Natural killer cell (primary cell): ENCODE results near the gene VWF. TPM values are rescaled to one million over a fixed set of nuclear protein-coding genes. Genes with fewer than 3 reads are reported as not detected.
"Not testable (repeated sequence)": the region's sequence is repeated elsewhere in the genome, so short reads cannot be mapped to it uniquely, and the experiment has no call there.

Experiments used
- ATAC-seq, 3 donors: fragments of 150-1000 bp in 2 of 3; fragments of 200-7000 bp in 1 of 3; cut with Tn5 transposase; 1 replicate in 1 of 3; 2 replicates in 2 of 3; pipeline ENCODE4 v1.10.0; 2021; ENCODE audit warnings: mild to moderate bottlenecking in 2 of 3, moderate library complexity in 2 of 3
- DNase-seq, 2 donors: peaks; one replicate each; pipeline versions ENCODE4 v3.0.0 to v3.0.0-alpha.2; 2013 to 2021; ENCODE audit warnings: mixed read lengths in 1 of 2
- H3K27ac ChIP-seq: one replicate; pipeline ENCODE4 v1.5.1; 2013; ENCODE audit warnings: mild to moderate bottlenecking, low read length
- H3K27me3 ChIP-seq: one replicate; pipeline ENCODE4 v1.6.1; 2013; ENCODE audit warnings: low read length; ENCODE audit not compliant: control insufficient read depth, insufficient read depth
- H3K36me3 ChIP-seq: one replicate; pipeline ENCODE4 v1.6.1; 2013; ENCODE audit warnings: low read length; ENCODE audit not compliant: control insufficient read depth, insufficient read depth
- H3K4me1 ChIP-seq: one replicate; pipeline ENCODE4 v1.6.1; 2013; ENCODE audit warnings: low read length; ENCODE audit not compliant: control insufficient read depth, insufficient read depth
- H3K4me3 ChIP-seq: one replicate; pipeline ENCODE4 v1.5.1; 2013; ENCODE audit warnings: low read length
- H3K9me3 ChIP-seq: one replicate; pipeline ENCODE4 v1.6.1; 2013; ENCODE audit warnings: low read length; ENCODE audit not compliant: control insufficient read depth, insufficient read depth
- H3K27ac Mint-ChIP-seq, 2 donors: one replicate each; pipeline ENCODE4 v1.8.0; 2022; ENCODE audit warnings: mild to moderate bottlenecking in 2 of 2, mixed read lengths in 2 of 2, moderate library complexity in 1 of 2
- H3K27me3 Mint-ChIP-seq, 2 donors: one replicate each; pipeline ENCODE4 v1.8.0; 2022; ENCODE audit warnings: low read depth in 2 of 2, mixed read lengths in 2 of 2
- H3K36me3 Mint-ChIP-seq: one replicate; pipeline ENCODE4 v1.8.0; 2022; ENCODE audit warnings: mixed read lengths
- H3K4me1 Mint-ChIP-seq, 2 donors: one replicate each; pipeline ENCODE4 v1.8.0; 2022; ENCODE audit warnings: mixed read lengths in 2 of 2
- H3K4me3 Mint-ChIP-seq: one replicate; pipeline ENCODE4 v1.8.0; 2022; ENCODE audit warnings: mild to moderate bottlenecking, moderate library complexity, mixed read lengths
- H3K9me3 Mint-ChIP-seq, 2 donors: one replicate each; pipeline ENCODE4 v1.8.0; 2022; ENCODE audit warnings: mixed read lengths in 2 of 2
- CTCF ChIP-seq: fragments of 200-600 bp; IDR thresholded peaks from one replicate; pipeline ENCODE4 v1.8.0; 2022; ENCODE audit warnings: antibody characterized with exemption
- WGBS: methylation state at CpG from one replicate; pipeline ENCODE4 v1.1.7; 2013; ENCODE audit warnings: missing lambda C conversion rate; ENCODE audit not compliant: insufficient coverage; 5-methylcytosine and 5-hydroxymethylcytosine counted together
- intact Hi-C: fragments of 100-400 bp; cut with micrococcal nuclease; formaldehyde crosslinking; loops from one replicate; pipeline ENCODE4 v1.14.2; 2022
- total RNA-seq, 4 donors: library from RNA; stranded (reverse); fragments of 120-200 nt in 1 of 4; gene quantifications; one replicate each; pipeline versions ENCODE4 v1.2.3 to v1.2.4, GENCODE V29; 2013 to 2022

The VWF gene
- total RNA-seq, 3 donors from 2014 or later (not counting 1 experiment from before 2014, with no cell fraction given) = 0.14 to 0.95 (median 0.71) TPM

DNA sequence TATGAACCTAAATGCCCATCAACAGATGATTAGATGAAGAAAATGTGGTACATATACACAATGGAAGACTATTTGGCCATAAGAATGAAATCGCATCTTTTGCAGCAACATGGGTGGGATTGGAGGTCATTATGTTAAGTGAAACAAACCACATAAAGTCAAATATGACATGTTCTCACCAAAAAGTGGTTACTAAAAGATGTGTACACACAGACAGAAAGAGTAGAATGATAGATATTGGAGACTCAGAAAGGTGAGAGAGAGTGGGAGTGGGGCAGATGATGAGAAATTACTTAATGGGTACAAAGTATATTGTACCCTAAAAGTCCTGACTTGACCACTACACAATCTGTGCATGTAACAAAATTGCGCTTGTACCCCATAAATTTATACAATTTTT lies 19.6 kb downstream of the VWF start:
- H3K4me1 ChIP-seq = no peaks in the 10 kb centered on the region
- no peaks in the 10 kb centered on the region for H3K9me3 ChIP-seq
- Mint-ChIP-seq H3K27me3 (peaks cover 0 to 3% of the 10 kb centered on the region in 2 donors), H3K9me3 (no peaks in the 10 kb centered on the region), H3K27ac (no peak overlapping the region), H3K36me3 (no peaks in the 10 kb centered on the region), H3K4me3 (no peak overlapping the region), H3K4me1 (peaks cover 5% of the 10 kb centered on the region in 2 donors)
- no peak for TF ChIP-seq CTCF
- DNase-seq = no peak
- H3K36me3 ChIP-seq = no peaks in the 10 kb centered on the region
- no peak overlapping the region for H3K4me3 ChIP-seq
- no peak overlapping the region for H3K27ac ChIP-seq
- no peaks in the 10 kb centered on the region for H3K27me3 ChIP-seq
- 100% methylated on average over 1 of the region's 2 CpGs for WGBS
- no peak for ATAC-seq
- intact Hi-C loops = no loop called here

DNA sequence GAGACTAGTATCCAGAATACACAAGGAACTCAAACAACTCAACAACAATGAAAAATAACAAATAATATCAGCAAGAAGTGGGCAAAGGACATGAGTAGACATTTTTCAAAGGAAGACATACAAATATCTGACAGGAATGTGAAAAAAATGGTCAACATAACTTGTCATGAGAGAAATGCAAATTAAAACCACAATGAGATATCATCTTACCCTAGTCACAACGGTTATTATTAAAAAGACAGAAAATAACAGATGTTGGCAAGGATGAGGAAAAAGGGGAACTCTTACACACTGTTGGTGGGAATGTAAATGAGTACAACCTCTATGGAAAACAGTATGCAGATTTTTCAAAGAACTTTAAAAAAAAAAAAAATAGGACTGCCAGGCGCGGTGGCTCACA lies 20.4 kb downstream of the VWF start:
- no peaks in the 10 kb centered on the region for H3K36me3 ChIP-seq
- Mint-ChIP-seq H3K27ac (no peak overlapping the region), H3K36me3 (no peaks in the 10 kb centered on the region), H3K4me1 (peaks cover 5% of the 10 kb centered on the region in 2 donors), H3K9me3 (no peaks in the 10 kb centered on the region), H3K4me3 (no peak overlapping the region), H3K27me3 (peaks cover 0 to 3% of the 10 kb centered on the region in 2 donors)
- 28% methylated on average over 2 of the region's 3 CpGs for WGBS
- no peak for ATAC-seq
- H3K4me1 ChIP-seq = no peaks in the 10 kb centered on the region
- no peak for TF ChIP-seq CTCF
- no peak for DNase-seq
- no peak overlapping the region for H3K27ac ChIP-seq
- no peaks in the 10 kb centered on the region for H3K9me3 ChIP-seq
- intact Hi-C loops = no loop called here
- no peak overlapping the region for H3K4me3 ChIP-seq
- no peaks in the 10 kb centered on the region for H3K27me3 ChIP-seq

GRCh38 chr12:6102021-6102420 lies 22.4 kb downstream of the VWF start:
- ATAC-seq, H3K9me3 ChIP-seq, H3K4me3 Mint-ChIP-seq, H3K27ac ChIP-seq, H3K9me3 Mint-ChIP-seq, intact Hi-C loops, H3K36me3 Mint-ChIP-seq, H3K4me3 ChIP-seq, H3K27me3 ChIP-seq, H3K4me1 Mint-ChIP-seq, H3K4me1 ChIP-seq, DNase-seq, H3K36me3 ChIP-seq, H3K27ac Mint-ChIP-seq: not testable (repeated sequence)
- 92% methylated on average over 5 of the region's 5 CpGs for WGBS
- H3K27me3 Mint-ChIP-seq = peaks cover 3 to 12% of the 10 kb centered on the region in 2 donors

DNA sequence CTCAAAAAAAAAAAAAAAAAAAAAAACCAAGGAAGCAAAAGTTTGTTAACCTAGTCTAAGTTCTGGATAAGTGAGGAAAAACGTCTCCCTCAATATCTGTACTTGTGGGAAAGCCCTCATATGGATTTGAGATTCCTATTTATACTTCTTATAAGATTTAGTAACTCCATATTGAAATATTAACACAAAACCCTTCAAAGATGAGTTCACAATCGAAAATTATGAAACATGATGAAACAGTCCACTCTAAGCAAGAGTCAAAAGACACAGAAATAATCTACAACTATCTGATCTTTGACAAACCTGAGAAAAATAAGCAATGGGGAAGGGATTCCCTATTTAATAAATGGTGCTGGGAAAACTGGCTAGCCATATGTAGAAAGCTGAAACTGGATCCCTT lies 25.2 kb downstream of the VWF start:
- H3K4me3 Mint-ChIP-seq = no peak overlapping the region

More for the DNA sequence above, 25.2 kb downstream of the VWF start:
- no peaks in the 10 kb centered on the region for H3K36me3 ChIP-seq
- no CpG with 5 or more reads among the region's 2 CpGs for WGBS
- H3K4me3 ChIP-seq = no peak overlapping the region
- intact Hi-C loops = no loop called here
- DNase-seq (no peak), ATAC-seq (no peak)
- Mint-ChIP-seq H3K27me3 (peaks cover 7 to 19% of the 10 kb centered on the region in 2 donors), H3K27ac (no peak overlapping the region), H3K4me1 (peaks cover 5% of the 10 kb centered on the region in 2 donors), H3K36me3 (no peaks in the 10 kb centered on the region), H3K9me3 (no peaks in the 10 kb centered on the region)
- H3K27me3 ChIP-seq = no peaks in the 10 kb centered on the region
- H3K9me3 ChIP-seq = no peaks in the 10 kb centered on the region
- no peak overlapping the region for H3K27ac ChIP-seq
- no peaks in the 10 kb centered on the region for H3K4me1 ChIP-seq
- no peak for TF ChIP-seq CTCF
